ENCODE measurements around the gene EHMT1. TPM values are rescaled to one million over a fixed set of nuclear protein-coding genes. Genes with fewer than 3 reads are reported as not detected.

Gene EHMT1
- total RNA-seq, 4 donors from 2014 or later = 38.6 to 77.8 (median 54.3) TPM

- H3K4me1 ChIP-seq = peaks cover 27 to 29% of the 10 kb centered on the region in 2 donors
Observed at GRCh38 chr9:137694236-137694959, 75.6 kb downstream of the EHMT1 start.

GRCh38 chr9:137694962-137695875, 76.4 kb downstream of the EHMT1 start:
- intact Hi-C loops (cut with DNase I; ENCODE audit: low total_unique reads) = no loop called here
- H3K4me1 ChIP-seq = peaks cover 19 to 25% of the 10 kb centered on the region in 2 donors

More at GRCh38 chr9:137694236-137694959, 75.6 kb downstream of the EHMT1 start:
- DNase-seq (no peak), ATAC-seq (no peak)
- Histone ChIP-seq H3K36me3 (no peaks in the 10 kb centered on the region), H3K27ac (no peak overlapping the region), H3K4me3 (no peak overlapping the region), H3K27me3 (no peaks in the 10 kb centered on the region), H3K9me3 (no peaks in the 10 kb centered on the region)
- intact Hi-C loops (cut with DNase I; ENCODE audit: low total_unique reads) (no loop called here), in situ Hi-C loops (cut with MboI; ENCODE audit: low sequenced_read_pairs in 4 of 4) (no loop called here)
- TF ChIP-seq POLR2A (IDR thresholded peaks at IDR 0.05) (no peak), CTCF (IDR thresholded peaks at IDR 0.05 in 4 of 5, conservative IDR thresholded peaks at IDR 0.05 in 1 of 5) (no peak)

GRCh38 chr9:137696136-137696925, 77.5 kb downstream of the EHMT1 start:
- DNase-seq (no peak), ATAC-seq (no peak)
- H3K4me3 ChIP-seq = no peak overlapping the region
- H3K27me3 ChIP-seq = no peaks in the 10 kb centered on the region
- intact Hi-C loops (cut with DNase I; ENCODE audit: low total_unique reads) = no loop called here
- H3K36me3 ChIP-seq = no peaks in the 10 kb centered on the region
- peaks cover 16 to 22% of the 10 kb centered on the region in 2 donors for H3K4me1 ChIP-seq
- H3K27ac ChIP-seq = no peak overlapping the region
- TF ChIP-seq CTCF (IDR thresholded peaks at IDR 0.05 in 4 of 5, conservative IDR thresholded peaks at IDR 0.05 in 1 of 5) = no peak
- no peak for TF ChIP-seq POLR2A (IDR thresholded peaks at IDR 0.05)
- H3K9me3 ChIP-seq = no peaks in the 10 kb centered on the region
- in situ Hi-C loops (cut with MboI; ENCODE audit: low sequenced_read_pairs in 4 of 4) = no loop called here

More at GRCh38 chr9:137694962-137695875, 76.4 kb downstream of the EHMT1 start:
- in situ Hi-C loops (cut with MboI; ENCODE audit: low sequenced_read_pairs in 4 of 4) = no loop called here
- ATAC-seq = peak; percentile 34 to 72
- H3K4me3 ChIP-seq = no peak overlapping the region
- no peaks in the 10 kb centered on the region for H3K36me3 ChIP-seq
- H3K27me3 ChIP-seq = no peaks in the 10 kb centered on the region
- no peaks in the 10 kb centered on the region for H3K9me3 ChIP-seq
- H3K27ac ChIP-seq = no peak overlapping the region
- peak; percentile 33 to 59 (median 52) for TF ChIP-seq CTCF (IDR thresholded peaks at IDR 0.05 in 4 of 5, conservative IDR thresholded peaks at IDR 0.05 in 1 of 5)
- no peak for TF ChIP-seq POLR2A (IDR thresholded peaks at IDR 0.05)
- peak in 1 of 2 donors; percentile 36 for DNase-seq

- H3K4me1 ChIP-seq = peaks cover 8 to 15% of the 10 kb centered on the region in 2 donors
- no peak overlapping the region for H3K27ac ChIP-seq
- TF ChIP-seq CTCF (IDR thresholded peaks at IDR 0.05 in 4 of 5, conservative IDR thresholded peaks at IDR 0.05 in 1 of 5) (no peak), POLR2A (IDR thresholded peaks at IDR 0.05) (no peak)
- no peaks in the 10 kb centered on the region for H3K9me3 ChIP-seq
- DNase-seq (no peak), ATAC-seq (no peak)
- no peak overlapping the region for H3K4me3 ChIP-seq
- in situ Hi-C loops (cut with MboI; ENCODE audit: low sequenced_read_pairs in 4 of 4) (no loop called here), intact Hi-C loops (cut with DNase I; ENCODE audit: low total_unique reads) (no loop called here)
- H3K27me3 ChIP-seq = no peaks in the 10 kb centered on the region
- H3K36me3 ChIP-seq = no peaks in the 10 kb centered on the region
Observed at GRCh38 chr9:137697193-137697592, 78.4 kb downstream of the EHMT1 start.
